ENCODE data around the gene MAP3K2.
"Not testable (repeated sequence)": the region's sequence is repeated elsewhere in the genome, so short reads cannot be mapped to it uniquely, and the experiment has no call there.

The MAP3K2 gene

GRCh38 chr2:127358971-127359370 is 28.8 kb downstream of the MAP3K2 start:
- DNase-seq (ENCODE audit: low read depth in 2 of 2): no peak
- no peak overlapping the region for H3K4me3 ChIP-seq (replicated peaks in 1 of 2; ENCODE audit: low read depth in 2 of 2, low read length in 2 of 2)
- TF ChIP-seq, protein P1, sequence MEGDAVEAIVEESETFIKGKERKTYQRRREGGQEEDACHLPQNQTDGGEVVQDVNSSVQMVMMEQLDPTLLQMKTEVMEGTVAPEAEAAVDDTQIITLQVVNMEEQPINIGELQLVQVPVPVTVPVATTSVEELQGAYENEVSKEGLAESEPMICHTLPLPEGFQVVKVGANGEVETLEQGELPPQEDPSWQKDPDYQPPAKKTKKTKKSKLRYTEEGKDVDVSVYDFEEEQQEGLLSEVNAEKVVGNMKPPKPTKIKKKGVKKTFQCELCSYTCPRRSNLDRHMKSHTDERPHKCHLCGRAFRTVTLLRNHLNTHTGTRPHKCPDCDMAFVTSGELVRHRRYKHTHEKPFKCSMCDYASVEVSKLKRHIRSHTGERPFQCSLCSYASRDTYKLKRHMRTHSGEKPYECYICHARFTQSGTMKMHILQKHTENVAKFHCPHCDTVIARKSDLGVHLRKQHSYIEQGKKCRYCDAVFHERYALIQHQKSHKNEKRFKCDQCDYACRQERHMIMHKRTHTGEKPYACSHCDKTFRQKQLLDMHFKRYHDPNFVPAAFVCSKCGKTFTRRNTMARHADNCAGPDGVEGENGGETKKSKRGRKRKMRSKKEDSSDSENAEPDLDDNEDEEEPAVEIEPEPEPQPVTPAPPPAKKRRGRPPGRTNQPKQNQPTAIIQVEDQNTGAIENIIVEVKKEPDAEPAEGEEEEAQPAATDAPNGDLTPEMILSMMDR (IDR thresholded peaks at IDR 0.05; ENCODE audit: low read depth, low read length): no peak

GRCh38 chr2:127358044-127358443 is 29.7 kb downstream of the MAP3K2 start:
- peak; percentile 15 to 37 for DNase-seq (ENCODE audit: low read depth in 2 of 2)
- TF ChIP-seq, protein P1 (IDR thresholded peaks at IDR 0.05; ENCODE audit: low read depth, low read length): no peak
- H3K4me3 ChIP-seq (replicated peaks in 1 of 2; ENCODE audit: low read depth in 2 of 2, low read length in 2 of 2): no peak overlapping the region

DNA sequence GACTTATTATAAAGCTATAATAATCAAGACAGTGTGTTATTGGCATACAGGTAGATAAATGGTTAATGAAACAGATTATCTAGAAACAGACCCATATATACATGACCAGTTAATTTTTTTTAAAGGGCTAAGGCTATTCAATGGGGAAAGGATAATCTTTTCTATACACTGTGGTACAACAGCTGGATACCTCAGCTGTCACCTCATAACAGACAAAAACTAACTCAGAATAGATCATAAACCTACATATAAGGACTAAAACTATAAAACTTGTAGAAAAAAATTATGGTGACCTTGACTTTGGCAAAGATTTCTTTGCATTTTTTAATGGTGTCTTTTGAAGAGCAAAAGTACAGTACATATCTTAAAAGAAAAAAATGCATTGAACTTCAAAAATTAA is 30.2 kb downstream of the MAP3K2 start:
- DNase-seq (ENCODE audit: low read depth in 2 of 2): no peak
- H3K4me3 ChIP-seq (replicated peaks in 1 of 2; ENCODE audit: low read depth in 2 of 2, low read length in 2 of 2): no peak overlapping the region
- TF ChIP-seq, protein P1 (IDR thresholded peaks at IDR 0.05; ENCODE audit: low read depth, low read length): no peak

DNA sequence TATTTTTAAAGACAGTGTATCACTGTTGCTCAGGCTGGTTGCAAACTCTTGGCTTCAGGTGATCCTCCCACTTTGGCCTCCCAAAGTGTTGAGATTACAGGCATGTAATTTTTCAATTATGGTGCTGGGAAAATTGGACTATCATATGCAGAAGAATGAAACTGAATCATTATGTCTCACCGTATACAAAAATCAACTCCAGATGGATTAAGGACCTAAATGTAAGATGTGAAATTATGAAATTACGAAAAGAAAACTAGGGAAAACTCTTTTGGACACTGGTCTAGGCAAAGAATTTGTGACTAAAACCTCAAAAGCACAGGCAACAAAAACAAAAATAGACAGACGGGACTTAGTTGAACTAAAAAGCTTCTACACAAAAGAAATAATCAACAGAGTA is 31.2 kb downstream of the MAP3K2 start:
- TF ChIP-seq, protein P1 (IDR thresholded peaks at IDR 0.05; ENCODE audit: low read depth, low read length): no peak
- no peak overlapping the region for H3K4me3 ChIP-seq (replicated peaks in 1 of 2; ENCODE audit: low read depth in 2 of 2, low read length in 2 of 2)
- no peak for DNase-seq (ENCODE audit: low read depth in 2 of 2)

GRCh38 chr2:127355407-127356008 is 32.3 kb downstream of the MAP3K2 start:
- peak in 1 of 2 donors; percentile 24 for DNase-seq (ENCODE audit: low read depth in 2 of 2)
- H3K4me3 ChIP-seq (replicated peaks in 1 of 2; ENCODE audit: low read depth in 2 of 2, low read length in 2 of 2): no peak overlapping the region
- TF ChIP-seq, protein P1 (IDR thresholded peaks at IDR 0.05; ENCODE audit: low read depth, low read length): peak; percentile 56

DNA sequence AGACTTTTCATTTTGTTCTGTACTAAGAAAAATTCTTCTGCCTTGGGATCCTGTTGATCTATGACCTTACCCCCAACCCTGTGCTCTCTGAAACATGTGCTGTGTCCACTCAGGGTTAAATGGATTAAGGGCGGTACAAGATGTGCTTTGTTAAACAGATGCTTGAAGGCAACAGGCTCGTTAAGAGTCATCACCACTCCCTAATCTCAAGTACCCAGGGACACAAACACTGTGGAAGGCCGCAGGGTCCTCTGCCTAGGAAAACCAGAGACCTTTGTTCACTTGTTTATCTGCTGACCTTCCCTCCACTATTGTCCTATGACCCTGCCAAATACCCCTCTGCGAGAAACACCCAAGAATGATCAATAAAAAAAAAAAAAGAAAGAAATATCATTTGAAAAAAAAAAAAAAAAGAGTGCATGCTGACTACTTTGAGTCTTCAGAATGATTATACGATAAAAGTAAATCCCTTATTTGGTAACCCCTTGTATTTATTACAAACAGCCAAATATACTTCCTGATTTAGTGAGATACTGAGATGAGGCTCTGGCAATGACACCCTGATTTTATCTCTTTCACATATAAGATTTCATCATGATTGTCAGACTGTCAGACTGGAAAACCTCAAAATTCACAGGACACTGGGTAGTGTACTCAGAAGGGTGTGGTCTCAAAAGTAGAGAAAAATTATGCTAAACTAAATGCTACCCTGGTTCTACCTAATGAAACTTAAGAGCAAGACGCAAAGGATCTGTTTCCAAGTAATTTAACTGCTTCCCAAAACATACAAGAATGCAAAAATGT is 33.7 kb downstream of the MAP3K2 start:
- H3K4me3 ChIP-seq (replicated peaks in 1 of 2; ENCODE audit: low read depth in 2 of 2, low read length in 2 of 2); DNase-seq (ENCODE audit: low read depth in 2 of 2): not testable (repeated sequence)

- not testable (repeated sequence) for H3K4me3 ChIP-seq (replicated peaks in 1 of 2; ENCODE audit: low read depth in 2 of 2, low read length in 2 of 2); DNase-seq (ENCODE audit: low read depth in 2 of 2)
Measured at GRCh38 chr2:127353223-127353622, 34.6 kb downstream of the MAP3K2 start.
